ENCODE results near the gene MFSD2B.
"Not testable (repeated sequence)": the region's sequence is repeated elsewhere in the genome, so short reads cannot be mapped to it uniquely, and the experiment has no call there.

Gene MFSD2B

DNA sequence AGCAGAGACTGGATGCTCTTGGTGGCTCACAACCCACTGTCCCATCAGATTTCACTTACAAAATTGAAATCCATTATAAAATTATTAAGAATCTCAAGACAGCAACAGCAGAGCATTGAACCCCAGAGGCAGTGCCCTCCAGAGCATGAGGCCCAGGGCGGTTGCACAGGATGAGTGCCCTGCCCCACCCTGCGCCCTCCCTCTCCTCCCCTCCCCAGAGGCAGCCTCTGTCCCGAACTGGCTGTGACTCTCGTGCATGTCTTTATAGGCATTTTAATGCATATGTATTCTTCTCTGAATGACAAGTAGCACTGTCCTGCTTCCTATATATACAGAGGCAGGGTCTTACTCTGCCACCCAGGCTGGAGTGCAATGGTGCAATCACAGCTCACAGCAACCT lies 10.4 kb downstream of the MFSD2B start:
- DNase-seq = no peak

DNA sequence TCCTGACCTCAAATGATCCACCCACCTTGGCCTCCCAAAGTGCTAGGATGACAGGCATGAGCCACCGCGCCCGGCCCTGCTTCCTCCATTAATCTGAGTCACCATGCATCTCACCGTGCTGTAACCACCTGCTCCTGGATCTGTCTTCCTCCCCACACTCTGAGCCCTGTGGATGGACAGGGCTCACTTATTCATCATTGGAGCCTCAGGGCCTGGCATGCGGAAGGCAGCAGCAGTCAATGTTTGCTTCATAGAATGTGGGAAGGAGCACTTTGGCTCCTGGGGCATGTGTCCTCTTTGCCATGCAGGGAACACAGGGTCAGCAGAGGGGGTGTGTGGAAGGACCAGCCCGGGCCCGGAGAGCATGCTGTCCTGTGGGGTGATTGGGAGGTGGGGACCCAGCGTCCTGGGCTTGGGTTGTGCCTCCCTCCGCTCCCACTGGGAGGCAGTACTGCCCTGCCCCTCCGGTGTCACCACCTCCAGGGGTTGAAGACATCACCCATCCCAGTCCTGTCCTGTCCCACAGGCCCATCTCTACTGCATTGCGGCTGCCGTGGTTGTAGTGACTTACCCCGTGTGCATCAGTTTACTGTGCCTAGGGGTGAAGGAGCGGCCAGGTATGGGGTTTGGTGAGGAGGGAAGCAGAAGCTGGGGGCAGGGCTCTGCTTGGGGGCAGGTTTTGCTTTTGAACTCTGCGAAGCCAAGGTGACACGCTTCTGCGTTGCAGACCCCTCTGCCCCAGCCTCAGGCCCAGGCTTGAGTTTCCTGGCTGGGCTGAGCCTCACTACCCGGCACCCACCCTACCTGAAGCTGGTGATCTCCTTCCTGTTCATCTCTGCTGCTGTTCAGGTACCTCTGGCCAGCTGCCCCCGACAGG lies 11.5 kb downstream of the MFSD2B start:
- DNase-seq = no peak

DNA sequence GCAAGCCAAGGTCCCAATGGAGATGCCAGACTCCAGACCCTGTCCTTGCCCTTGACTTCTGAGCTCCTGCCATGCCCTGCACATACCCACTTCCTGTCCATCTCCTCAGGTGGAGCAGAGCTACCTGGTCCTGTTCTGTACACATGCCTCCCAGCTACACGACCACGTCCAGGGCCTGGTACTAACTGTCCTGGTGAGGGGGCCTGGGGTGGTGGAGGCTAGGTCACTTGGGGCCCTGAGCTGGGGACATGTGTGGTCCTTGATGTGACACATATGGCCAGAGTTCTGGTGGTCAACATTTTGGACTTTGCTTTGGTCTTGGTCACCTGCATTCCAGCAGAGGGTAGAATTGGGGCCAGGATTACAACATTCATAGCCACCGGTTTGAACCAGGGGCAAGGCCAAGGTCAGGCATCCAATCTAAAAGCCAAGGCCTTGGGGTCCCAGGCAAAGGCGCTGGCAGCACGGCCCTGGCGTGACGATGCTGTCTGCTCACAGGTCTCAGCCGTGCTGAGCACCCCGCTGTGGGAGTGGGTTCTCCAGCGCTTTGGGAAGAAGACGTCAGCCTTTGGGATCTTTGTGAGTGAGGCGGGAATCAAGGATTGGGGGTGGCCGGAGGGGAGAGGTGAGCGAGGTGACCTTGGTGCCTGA lies 12.6 kb downstream of the MFSD2B start:
- DNase-seq = no peak

DNA sequence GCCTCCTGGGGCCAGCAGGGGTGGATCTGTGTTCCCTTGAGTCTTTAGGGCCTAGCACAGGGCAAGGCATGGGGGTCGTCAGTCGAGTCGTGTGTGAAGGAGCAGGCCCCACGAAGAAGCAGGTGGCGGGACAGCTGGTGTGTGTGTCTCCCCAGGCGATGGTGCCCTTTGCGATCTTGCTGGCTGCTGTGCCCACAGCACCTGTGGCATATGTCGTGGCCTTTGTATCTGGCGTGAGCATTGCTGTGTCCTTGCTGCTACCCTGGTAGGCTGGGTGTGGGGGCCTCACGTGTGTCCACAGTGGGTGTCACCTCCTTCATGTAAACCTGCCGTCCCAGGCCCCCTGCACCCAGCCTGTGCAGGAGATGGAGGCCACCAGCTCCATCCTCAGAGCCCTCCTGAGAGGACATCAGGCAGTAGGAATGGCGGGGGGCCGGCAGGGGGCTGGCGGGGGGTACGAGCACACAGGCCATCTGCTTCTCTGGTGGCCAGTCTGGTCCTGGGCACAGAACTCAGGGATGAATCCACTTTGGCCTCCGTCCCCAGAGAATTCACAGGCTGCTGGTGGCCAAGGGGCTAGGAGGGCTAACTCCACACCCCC lies 13.2 kb downstream of the MFSD2B start:
- DNase-seq = no peak

DNA sequence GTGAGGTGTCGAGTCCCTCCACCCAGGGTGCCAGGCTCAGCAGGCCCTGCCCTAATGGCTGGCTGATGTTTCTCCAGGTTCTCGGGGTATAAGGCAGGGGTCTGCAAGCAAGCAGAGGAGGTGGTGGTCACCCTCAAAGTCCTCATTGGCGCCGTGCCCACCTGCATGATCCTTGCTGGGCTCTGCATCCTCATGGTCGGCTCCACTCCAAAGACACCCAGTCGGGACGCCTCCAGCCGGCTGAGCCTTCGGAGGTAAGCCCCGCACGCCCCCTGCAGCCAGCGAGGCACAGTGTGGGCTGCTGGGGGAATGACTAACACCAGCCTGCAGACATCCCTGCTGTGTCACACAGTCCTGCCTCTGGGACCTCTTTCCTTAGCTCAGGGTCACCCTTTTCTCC lies 14.1 kb downstream of the MFSD2B start:
- DNase-seq = peak; percentile 7

DNA sequence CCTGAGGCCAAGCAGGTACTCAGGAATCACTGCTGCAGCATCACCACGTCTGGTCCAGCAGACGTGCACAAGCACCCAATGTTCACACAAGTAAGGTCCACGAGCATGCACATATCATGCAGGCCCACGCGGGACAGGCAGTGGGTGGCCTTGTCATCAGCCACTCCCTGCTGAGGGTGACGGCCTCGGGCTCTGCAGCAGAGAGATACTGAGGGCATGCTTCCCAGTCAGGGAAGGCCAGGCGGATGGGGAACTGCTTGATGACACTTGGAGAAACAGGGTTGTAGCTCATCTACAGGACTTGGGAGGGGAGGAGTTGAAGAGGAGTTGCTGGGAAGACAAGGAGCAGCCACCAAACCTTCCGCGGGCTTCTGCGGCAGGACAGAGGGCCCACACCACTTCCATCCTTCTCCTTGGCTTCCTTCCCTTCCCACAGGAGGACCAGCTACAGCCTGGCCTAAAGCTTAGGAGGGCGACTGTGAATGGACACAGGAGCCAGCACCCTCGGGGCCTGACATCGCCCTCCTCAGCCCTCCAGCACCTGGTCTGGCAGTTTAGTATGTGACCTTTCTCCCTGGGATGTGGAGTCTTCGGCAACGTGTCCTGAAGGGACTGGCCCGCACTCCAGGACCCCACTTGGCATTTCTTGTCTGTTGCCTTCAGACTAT lies 15.2 kb downstream of the MFSD2B start:
- no peak for DNase-seq

DNA sequence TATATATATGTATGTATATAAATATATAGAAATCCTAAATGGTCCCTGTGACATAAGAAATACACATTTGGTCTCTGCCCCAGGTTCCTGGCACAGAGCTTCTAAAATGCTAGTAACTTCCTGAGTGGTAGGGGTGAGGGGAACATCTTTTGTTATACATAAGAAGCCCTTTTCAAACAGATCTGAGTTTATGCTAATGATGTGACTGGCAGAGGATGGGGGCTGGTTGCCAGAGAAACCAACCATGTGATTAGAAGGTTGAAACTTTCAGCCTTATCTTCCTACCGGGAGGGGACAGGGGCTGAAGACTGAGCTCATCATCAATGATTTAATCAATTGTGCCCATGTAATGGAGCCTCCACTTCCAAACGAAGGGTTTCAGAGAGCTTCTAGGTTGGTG lies 16.3 kb downstream of the MFSD2B start:
- no peak for DNase-seq

DNA sequence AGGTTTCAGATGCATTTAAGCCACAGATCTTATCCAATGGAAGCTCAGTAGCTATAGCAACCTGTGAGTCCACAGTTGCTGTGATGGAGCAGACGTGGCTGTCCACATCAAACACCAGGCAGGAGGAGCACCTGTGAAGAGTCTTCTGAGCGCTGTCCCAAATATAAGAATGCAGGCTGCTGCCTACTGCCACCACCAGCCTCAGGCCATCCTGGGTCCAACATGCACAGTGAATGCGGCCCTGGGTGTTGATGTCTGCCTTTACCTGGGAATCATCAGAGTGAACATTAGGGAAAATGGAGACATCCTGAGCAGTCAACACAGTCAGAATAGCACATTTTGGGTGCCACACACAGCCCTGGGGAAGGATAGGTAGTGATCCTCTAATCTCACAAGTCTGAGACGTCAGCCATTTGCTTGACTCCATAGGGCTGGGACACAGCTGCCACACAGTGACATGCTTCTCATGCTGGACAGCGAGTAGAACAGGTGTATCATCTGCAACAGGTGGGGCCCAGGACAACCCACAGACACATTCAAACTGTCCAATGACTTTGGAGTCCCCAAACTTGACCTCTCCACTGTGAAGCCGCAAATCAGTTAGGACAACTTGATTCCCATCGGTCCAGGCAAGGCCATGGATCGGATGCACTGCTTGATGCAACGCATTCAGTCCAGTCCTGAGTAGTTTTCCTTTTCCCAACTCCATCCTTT lies 29.1 kb downstream of the MFSD2B start:
- no peak for DNase-seq

DNA sequence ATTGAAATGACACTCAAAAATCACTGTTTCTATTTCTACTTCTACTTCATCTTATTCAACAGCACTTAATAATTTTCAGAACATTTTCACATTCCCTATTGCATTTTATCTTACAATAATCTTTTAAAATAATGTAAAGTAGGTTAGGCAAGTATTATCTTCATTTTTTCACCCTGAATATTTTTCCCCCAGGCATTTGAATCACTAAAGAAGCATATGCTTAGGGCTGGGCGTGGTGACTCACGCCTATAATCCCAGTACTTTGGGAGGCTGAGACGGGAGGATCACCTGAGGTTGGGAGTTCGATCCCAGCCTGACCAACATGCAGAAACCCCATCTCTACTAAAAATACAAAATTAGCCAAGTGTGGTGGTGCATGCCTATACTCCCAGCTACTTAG lies 30.6 kb downstream of the MFSD2B start:
- no peak for DNase-seq

DNA sequence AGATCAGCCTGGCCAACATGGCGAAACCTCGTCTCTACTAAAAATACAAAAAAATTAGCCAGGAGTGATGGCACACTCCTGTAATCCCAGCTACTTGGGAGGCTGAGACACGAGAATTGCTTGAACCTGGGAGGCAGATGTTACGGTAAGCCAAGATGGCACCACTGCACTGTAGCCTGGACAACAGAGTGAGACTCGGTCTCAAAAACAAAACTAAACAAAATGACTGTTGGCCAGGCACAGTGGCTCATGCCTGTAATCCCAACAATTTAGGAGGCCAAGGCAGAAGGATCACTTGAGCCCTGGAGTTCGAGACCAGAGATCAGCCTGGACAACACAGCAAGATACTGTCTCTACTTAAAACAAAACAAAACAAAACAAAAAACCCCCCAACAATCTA lies 33.2 kb downstream of the MFSD2B start:
- DNase-seq = not testable (repeated sequence)

DNA sequence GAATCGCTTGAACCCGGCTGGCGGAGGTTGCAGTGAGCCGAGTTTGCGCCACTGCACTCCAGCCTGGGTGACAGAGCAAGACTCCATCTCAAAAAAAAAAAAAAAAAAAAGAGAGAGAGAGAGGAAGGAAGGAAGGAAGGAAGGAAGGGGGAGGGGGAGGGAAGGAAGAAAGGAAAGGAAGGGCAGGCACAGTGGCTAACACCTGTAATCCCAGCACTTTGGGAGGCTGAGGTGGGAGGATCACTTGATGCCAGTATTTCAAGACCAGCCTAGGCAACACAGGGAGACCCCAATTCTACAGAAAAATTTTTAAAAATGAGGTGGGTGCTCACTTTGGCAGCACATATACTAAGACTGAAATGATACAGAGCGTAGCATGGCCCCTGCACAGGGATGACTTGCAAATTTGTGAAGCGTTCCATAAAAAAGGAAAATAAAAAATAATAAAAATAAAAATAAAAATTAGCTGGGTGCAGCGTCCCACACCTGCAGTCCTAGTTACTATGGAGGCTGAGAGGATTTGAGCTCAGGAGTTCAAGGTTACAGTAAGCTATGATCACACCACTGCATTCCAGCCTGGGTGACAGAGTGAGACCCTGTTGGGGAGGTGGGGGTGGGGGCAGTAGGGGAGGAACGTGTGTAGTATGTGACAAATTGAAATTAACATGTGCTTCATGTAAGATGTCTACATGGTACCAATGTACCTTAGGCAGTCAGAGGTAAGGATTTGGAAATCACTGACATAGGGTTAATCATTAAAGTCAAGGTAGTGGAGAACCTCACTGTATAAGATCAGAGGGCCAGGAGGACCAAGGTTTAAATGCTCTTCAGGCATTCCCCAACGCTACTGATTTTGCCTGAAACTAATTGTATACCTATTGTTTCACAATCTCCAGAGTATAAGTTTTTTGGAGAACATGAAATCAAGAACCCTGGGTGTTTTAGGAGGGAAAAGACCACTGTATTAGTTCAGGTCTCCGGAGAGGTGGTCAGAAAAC lies 35.9 kb downstream of the MFSD2B start:
- no peak for DNase-seq

DNA sequence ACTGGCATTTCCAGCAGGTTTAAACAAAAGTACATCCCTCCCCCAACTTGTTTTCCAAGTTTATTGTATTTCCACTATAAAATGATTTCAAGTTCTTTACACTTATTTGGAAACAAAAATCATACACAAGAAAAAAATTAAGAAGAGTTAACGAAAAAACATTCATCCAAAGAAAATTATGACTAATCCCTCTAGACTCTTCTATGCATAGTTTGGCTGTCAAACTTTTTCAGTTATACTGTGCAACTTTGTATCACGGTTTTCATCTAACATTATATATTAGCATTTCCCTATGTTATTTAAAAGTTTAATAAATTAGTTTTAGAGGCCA lies 36.7 kb downstream of the MFSD2B start:
- no peak for DNase-seq

DNA sequence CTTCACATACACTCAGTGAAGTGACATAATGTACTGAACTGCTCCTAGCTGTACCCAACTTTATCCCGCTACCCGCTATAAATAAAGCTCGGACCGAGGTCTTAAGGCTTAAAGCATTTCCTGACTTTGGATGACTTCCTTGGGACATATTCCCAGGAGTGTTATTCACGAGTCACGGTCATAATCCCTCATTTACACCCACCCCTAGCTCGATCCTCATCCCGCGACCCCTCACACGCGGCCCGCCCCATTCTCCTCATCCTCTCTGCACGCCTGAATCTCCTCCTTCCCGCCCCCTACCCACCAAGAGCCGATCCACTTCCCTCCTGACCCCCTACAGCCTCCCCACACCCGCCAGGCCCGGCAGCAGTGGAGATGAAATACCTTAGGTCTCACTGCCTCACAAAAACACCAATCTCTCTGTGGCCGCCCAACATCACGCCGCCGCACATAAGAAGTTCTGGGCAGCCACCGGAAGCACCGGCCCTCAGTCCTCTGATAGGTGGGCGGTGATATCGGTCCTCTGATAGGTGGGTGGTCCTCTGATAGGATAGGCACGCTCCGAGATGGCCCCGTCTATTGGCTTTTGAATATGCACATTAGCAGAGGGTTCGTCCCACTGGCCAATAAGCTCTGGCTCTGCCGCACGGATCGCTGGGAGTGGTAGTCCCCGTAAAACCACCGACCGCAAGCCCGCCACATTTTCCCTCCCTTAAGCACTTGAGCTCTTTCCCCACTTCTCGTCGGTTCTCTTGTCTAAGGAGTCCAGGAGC lies 37.2 kb downstream of the MFSD2B start, which contains the start of gene WDCP:
WDCP (minus strand) TSS at position 462 of the 773 bp plus-strand sequence. CDS start 7,897 bp downstream, outside the sequence.
- peak; percentile 99 for DNase-seq

DNA sequence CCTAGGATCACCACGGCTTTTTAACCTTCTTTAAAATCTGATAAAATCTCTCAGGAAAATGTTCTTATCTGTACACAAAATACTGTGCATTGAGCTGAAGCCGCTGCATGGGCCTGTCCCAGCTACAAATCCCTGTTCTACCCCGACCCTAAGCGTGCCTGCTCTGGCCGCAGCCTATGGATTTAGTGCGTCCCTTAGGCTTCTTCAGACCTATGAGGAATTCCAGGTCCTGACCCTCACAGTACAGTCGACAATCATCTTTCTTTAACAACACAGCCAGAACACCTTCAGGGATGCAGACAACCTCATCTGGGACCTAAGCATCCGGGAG lies 37.8 kb downstream of the MFSD2B start:
- DNase-seq = no peak

DNA sequence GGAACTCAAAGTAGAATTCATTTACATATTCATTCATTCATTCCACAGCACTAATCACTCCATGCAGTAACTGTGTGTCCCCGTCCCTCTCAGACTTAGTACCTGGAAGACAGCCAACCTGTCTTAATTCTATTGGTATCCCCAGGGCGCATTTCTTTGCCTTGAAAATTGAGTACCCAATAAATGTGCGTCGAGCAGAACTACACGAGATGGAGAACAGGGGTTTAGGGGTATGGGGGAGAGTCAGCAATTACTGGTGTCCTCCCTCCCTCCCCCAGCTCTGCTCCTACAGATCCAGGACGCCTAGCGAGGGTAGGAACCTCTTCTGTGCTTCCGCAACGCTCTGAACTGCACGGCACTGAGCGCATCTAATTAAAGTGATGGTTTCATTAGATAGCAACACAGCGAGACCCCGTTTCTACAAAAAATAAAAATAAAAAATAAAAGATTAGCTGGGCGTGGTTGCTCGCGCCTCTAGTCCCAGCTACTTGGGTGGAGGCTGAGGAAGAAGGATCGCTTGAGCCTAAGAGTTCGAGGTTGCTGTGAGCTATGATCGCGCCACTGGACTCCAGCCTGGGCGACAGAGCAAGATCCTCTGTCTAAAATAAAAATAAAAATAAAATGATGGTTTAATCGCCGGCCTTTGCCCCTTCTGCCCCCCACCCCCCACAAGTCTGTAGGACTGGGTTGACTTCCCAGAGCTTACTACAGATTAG lies 39.0 kb downstream of the MFSD2B start:
- DNase-seq = no peak

DNA sequence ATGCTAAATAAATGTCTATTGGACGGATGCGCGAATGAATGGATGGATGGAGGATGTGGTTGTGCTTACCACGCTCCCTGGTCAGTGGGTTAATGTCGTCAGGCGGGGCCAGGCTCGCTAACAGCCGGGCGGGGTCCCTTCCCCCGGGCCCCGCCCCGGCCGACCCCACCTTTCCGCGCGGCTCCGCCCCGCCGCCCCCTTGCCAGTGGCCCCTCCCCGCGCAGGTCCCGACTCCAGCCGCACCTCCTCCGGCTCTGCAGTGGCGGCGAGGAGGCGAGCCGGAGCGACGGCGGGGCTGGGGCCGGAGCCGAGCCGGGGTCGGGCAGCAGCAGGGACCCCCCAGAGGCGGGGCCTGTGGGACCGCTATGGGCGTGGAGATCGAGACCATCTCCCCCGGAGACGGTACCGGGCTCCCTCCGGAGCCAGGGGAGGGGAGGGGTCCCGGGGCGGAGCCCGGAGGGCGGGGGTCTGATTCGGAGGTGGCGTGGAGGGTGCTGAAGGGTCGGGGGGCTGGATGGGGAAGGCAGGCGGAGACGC lies 39.7 kb downstream of the MFSD2B start, which contains the start of gene FKBP1B:
FKBP1B (plus strand) TSS at position 257 of the 537 bp plus-strand sequence; CDS start at position 366, 109 bp downstream.
- DNase-seq = peak; percentile 31

DNA sequence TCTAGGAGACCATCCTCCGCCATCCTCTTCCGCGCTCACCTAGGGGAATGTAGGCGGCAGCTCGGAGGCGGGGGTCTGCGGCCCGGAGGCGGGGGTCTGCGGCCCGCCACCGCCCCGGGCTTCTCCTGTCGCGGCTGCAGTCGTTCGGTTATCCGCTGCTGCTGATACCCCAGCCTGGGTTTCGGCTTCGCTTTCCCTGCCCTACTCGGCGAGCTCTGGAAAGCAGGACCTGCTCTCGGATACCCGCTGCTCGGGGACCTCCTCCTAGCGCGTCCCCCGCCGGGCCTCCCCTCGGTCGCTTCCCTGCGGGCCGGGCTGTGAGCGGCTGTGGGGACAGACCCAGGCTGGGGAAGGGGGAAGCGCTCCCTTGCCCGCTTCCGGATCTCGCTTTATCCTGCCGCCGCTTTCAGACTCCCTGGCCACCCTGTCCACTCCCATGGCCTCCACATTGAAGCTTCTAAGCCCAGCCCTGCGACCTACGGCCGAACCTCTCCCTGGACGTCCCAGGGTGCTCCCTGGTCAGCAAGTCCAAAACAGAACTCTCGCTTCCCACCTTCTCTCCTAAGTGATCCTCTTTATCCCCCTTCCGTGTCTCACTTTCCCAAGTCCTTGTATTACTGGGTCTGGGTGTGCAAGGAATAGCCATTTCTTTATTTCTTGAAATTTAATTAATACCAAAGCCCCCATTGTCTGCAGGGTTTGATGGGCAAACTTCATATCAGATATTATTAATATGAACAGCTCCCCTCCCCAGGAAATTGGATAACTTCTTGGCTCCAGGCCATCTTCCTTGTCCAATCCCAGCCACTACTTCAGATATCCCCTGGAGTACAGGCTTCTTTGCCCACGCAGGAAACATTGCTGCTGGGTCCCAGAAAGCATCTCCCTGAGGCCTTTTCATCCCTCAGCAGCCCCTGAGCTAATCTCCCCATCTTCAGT lies 40.4 kb downstream of the MFSD2B start:
- no peak for DNase-seq

DNA sequence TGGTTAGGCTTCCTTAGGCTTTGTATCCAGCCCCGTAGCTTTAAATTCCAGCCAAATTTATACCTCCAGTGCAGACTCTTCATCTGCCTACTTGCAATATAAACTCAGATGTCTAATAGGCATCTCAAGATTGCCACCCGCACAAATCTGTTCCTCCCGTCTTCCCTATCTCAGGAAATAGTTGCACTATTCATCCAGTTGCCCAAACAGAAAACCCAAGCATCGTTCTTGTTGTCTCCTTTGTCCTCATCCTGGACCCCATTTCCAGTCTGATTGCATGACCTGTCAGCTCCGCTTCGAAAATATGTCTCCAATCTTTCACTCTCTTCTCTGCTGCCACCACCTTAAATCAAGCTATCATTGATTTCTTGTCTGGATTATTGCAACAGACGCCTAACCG lies 41.9 kb downstream of the MFSD2B start:
- no peak for DNase-seq

DNA sequence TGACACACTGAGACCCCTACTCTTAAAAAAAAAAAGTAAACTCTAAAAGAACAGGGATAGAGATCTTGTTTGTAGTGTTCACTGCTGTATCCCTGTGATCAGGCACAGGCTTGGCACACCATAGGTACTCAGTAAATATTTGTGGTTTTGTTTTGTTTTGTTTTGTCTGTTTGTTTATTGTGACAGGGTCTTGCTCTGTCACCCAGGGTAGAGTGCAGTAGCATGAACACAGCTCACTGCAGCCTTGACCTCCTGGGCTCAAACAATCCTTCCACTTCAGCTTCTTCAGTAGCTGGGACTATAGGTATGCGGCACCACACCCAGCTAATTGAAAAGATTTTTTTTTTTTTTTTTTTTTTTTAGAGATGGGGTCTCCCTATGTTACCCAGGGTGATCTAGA lies 43.1 kb downstream of the MFSD2B start:
- no peak for DNase-seq

Data from fibroblast of upper back skin (primary cell).